ENCODE data around the gene POLR2I. TPM values are rescaled to one million over a fixed set of nuclear protein-coding genes. Genes with fewer than 3 reads are reported as not detected.
A peak's percentile ranks its signal among the peaks of the same experiment; 100 is the strongest.

POLR2I gene
- total and polyA plus RNA-seq, 11 donors, result 80.4 to 180 (median 107) TPM

- peak overlapping the region in 1 of 12 donors; percentile 37 for H3K27ac ChIP-seq
Observed at GRCh38 chr19:36106991-36107390, 7.7 kb downstream of the POLR2I start.

GRCh38 chr19:36106441-36106840 is 8.2 kb downstream of the POLR2I start:
- intact Hi-C loops (cut with DNase I), result loop anchor here in 1 of 10 donors (5.0 kb wide), 1 partner anchor 49 kb away; no protein-coding TSS in a partner anchor
- no peak for TF ChIP-seq POLR2A (IDR thresholded peaks at IDR 0.05)
- TF ChIP-seq, protein P1, sequence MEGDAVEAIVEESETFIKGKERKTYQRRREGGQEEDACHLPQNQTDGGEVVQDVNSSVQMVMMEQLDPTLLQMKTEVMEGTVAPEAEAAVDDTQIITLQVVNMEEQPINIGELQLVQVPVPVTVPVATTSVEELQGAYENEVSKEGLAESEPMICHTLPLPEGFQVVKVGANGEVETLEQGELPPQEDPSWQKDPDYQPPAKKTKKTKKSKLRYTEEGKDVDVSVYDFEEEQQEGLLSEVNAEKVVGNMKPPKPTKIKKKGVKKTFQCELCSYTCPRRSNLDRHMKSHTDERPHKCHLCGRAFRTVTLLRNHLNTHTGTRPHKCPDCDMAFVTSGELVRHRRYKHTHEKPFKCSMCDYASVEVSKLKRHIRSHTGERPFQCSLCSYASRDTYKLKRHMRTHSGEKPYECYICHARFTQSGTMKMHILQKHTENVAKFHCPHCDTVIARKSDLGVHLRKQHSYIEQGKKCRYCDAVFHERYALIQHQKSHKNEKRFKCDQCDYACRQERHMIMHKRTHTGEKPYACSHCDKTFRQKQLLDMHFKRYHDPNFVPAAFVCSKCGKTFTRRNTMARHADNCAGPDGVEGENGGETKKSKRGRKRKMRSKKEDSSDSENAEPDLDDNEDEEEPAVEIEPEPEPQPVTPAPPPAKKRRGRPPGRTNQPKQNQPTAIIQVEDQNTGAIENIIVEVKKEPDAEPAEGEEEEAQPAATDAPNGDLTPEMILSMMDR (IDR thresholded peaks at IDR 0.05), result no peak
- Histone ChIP-seq H3K4me3 (no peak overlapping the region), H3K27ac (peak overlapping the region in 6 of 12 donors; percentile 9 to 37 (median 28)), H3K27me3 (no peaks in the 10 kb centered on the region), H3K36me3 (peaks cover 0 to 29% (median 8%) of the 10 kb centered on the region in 9 donors), H3K4me1 (peaks cover 0 to 9% (median under 1%) of the 10 kb centered on the region in 12 donors), H3K9me3 (no peaks in the 10 kb centered on the region)
- 56 to 87% (median 59%) methylated on average over 6 of the region's 6 CpGs for WGBS, 4 donors
- peak in 1 of 5 donors; percentile 61 for DNase-seq
- peak in 3 of 4 donors; percentile 11 to 68 (median 53) for ATAC-seq

More at GRCh38 chr19:36106991-36107390, 7.7 kb downstream of the POLR2I start:
- 94 to 100% (median 97%) methylated on average over 5 of the region's 5 CpGs for WGBS, 4 donors
- ATAC-seq (no peak), DNase-seq (no peak)
- Histone ChIP-seq H3K36me3 (peaks cover 0 to 34% (median 13%) of the 10 kb centered on the region in 9 donors), H3K9me3 (no peaks in the 10 kb centered on the region), H3K4me3 (no peak overlapping the region), H3K4me1 (peaks cover 0 to 6% (median 0%) of the 10 kb centered on the region in 12 donors), H3K27me3 (no peaks in the 10 kb centered on the region)
- intact Hi-C loops (cut with DNase I), result loop anchor here in 1 of 10 donors (5.0 kb wide), 1 partner anchor 50 kb away; no protein-coding TSS in a partner anchor
- TF ChIP-seq POLR2A (IDR thresholded peaks at IDR 0.05), result no peak
- TF ChIP-seq, protein P1 (IDR thresholded peaks at IDR 0.05), result no peak

DNA sequence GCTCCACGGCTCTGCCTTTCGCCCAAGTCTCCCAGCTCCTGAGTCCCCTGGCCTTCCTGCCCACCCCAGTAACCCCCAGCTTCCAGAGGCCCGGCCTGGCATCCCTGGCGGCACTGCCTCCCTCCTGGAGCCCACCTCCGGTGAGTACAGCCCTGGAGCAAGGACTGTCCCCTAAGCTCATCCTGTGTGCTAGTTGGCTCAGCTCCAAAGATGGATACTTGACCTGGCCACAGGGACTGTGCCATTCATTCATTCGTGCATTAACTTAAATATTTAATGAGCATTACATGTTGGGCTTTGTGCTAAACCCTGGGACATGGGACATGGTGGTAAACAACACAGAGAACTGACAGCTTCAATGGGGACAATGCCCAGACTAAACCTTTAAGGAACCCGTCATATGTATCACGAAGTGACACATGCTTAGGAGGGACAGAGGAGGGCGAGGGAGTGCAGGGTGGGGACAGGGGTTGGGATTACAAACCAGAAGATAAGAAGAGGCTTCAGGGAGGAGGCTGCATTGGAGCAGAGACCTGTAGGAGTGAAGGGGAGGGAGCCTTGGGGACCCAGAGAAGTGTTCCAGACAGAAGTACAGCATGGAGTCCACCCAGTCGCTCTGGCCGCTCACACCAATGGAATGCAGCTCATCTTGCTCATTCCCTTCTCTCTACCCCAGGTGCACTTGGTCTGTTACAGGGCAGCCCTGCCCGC is 10.7 kb downstream of the POLR2I start:
- Histone ChIP-seq H3K4me1 (peaks cover 0 to 34% (median 15%) of the 10 kb centered on the region in 12 donors), H3K36me3 (peaks cover 0 to 29% (median 0%) of the 10 kb centered on the region in 9 donors), H3K9me3 (no peaks in the 10 kb centered on the region), H3K27me3 (no peaks in the 10 kb centered on the region), H3K27ac (no peak overlapping the region), H3K4me3 (no peak overlapping the region)
- DNase-seq (no peak), ATAC-seq (no peak)
- intact Hi-C loops (cut with DNase I), result loop anchor here in 2 of 10 donors (5.0 kb wide), 2 partner anchors 37 to 47 kb away; no protein-coding TSS in a partner anchor
- TF ChIP-seq POLR2A (IDR thresholded peaks at IDR 0.05), result no peak
- TF ChIP-seq, protein P1 (IDR thresholded peaks at IDR 0.05), result no peak
- WGBS, 4 donors, result 76 to 89% (median 83%) methylated on average over 11 to 12 of the region's 12 CpGs

GRCh38 chr19:36103040-36103626 is 11.5 kb downstream of the POLR2I start:
- DNase-seq (no peak), ATAC-seq (no peak)
- peak overlapping the region in 1 of 12 donors; percentile 26 for H3K27ac ChIP-seq
- no peaks in the 10 kb centered on the region for H3K9me3 ChIP-seq
- TF ChIP-seq, protein P1 (IDR thresholded peaks at IDR 0.05), result no peak
- no peak for TF ChIP-seq POLR2A (IDR thresholded peaks at IDR 0.05)
- intact Hi-C loops (cut with DNase I), result loop anchor here in 2 of 10 donors (5.0 kb wide), 2 partner anchors 36 to 46 kb away; no protein-coding TSS in a partner anchor
- no peak overlapping the region for H3K4me3 ChIP-seq
- peaks cover 0 to 34% (median 15%) of the 10 kb centered on the region in 12 donors for H3K4me1 ChIP-seq
- H3K27me3 ChIP-seq, result no peaks in the 10 kb centered on the region
- peaks cover 0 to 29% (median 0%) of the 10 kb centered on the region in 9 donors for H3K36me3 ChIP-seq
- 89 to 94% (median 92%) methylated on average over 18 to 24 of the region's 24 CpGs for WGBS, 4 donors

All from heart left ventricle (tissue), 16 donors.